PC-9 (cell line): ENCODE results near the gene LDLRAD3. TPM values are rescaled to one million over a fixed set of nuclear protein-coding genes. Genes with fewer than 3 reads are reported as not detected.

ENCODE experiments used
- BruUV-seq: library from RNA; stranded (reverse); fragments of 400-500 nt; replicated peaks from 2 replicates; lab custom pipeline; 2021; lab: Mats Ljungman, UMichigan
- CTCF ChIA-PET: fragments of 300-600 bp; sonication (Branson Sonifier 250); formaldehyde crosslinking; loops from one replicate; lab custom pipeline; 2022; ENCODE audit warnings: antibody characterized with exemption; lab: Charles Lee
- POLR2A ChIA-PET: fragments of 300-600 bp; sonication (Branson Sonifier 250); formaldehyde crosslinking; loops from one replicate; lab custom pipeline; 2022; ENCODE audit warnings: antibody characterized with exemption; ENCODE audit not compliant: unreplicated experiment; lab: Charles Lee
- DNase-seq, 2 experiments: peaks; one replicate each; pipeline versions ENCODE4 v3.0.0 to v3.0.0-alpha.2; 2015 to 2022; ENCODE audit warnings: mixed read lengths in 1 of 2
- H2AFZ ChIP-seq: fragments of 200-600 bp; sonication (generic); 2 replicates; pipeline ENCODE4 v1.8.1; 2017; ENCODE audit warnings: antibody characterized with exemption
- H3F3A ChIP-seq: fragments of 200-600 bp; sonication (generic); 2 replicates; pipeline ENCODE4 v1.8.1; 2017; ENCODE audit warnings: antibody characterized with exemption, mild to moderate bottlenecking, low read depth; ENCODE audit not compliant: insufficient read depth
- H3K27ac ChIP-seq: fragments of 200-600 bp; sonication (generic); 2 replicates; pipeline ENCODE4 v1.6.1; 2016; ENCODE audit warnings: mixed run types
- H3K27me3 ChIP-seq: fragments of 200-600 bp; sonication (generic); 2 replicates; pipeline ENCODE4 v1.6.1; 2016; ENCODE audit warnings: low read depth, mixed run types; ENCODE audit not compliant: insufficient read depth
- H3K36me3 ChIP-seq: fragments of 200-600 bp; sonication (generic); 2 replicates; pipeline ENCODE4 v1.6.1; 2016; ENCODE audit warnings: low read depth, mixed run types
- H3K4me1 ChIP-seq: fragments of 200-600 bp; sonication (generic); replicated peaks from 2 replicates; pipeline ENCODE4 v1.6.1; 2016; ENCODE audit warnings: mixed run types; ENCODE audit not compliant: insufficient read depth
- H3K4me2 ChIP-seq: fragments of 200-600 bp; sonication (generic); 2 replicates; pipeline ENCODE4 v1.6.1; 2017; ENCODE audit warnings: mixed run types
- H3K4me3 ChIP-seq: fragments of 200-600 bp; sonication (generic); 2 replicates; pipeline ENCODE4 v1.6.1; 2016; ENCODE audit warnings: mixed run types
- H3K79me2 ChIP-seq: fragments of 200-600 bp; sonication (generic); 2 replicates; pipeline ENCODE4 v1.6.1; 2017; ENCODE audit warnings: low read depth, mixed run types
- H3K9me2 ChIP-seq: fragments of 200-600 bp; sonication (generic); 2 replicates; pipeline ENCODE4 v1.8.1; 2017; ENCODE audit warnings: mild to moderate bottlenecking; ENCODE audit not compliant: insufficient read depth
- H3K9me3 ChIP-seq: fragments of 200-600 bp; sonication (generic); 2 replicates; pipeline ENCODE4 v1.8.1; 2016; ENCODE audit warnings: low read depth; ENCODE audit not compliant: insufficient read depth
- H4K20me1 ChIP-seq: fragments of 200-600 bp; sonication (generic); 2 replicates; pipeline ENCODE4 v1.8.1; 2017; ENCODE audit not compliant: insufficient read depth
- CTCF ChIP-seq: fragments of 200-600 bp; sonication (generic); conservative IDR thresholded peaks from 2 replicates; pipeline ENCODE4 v1.6.1; 2017; ENCODE audit warnings: mixed run types, antibody characterized with exemption, mild to moderate bottlenecking, moderate library complexity
- EZH2 ChIP-seq: fragments of 200-600 bp; sonication (generic); IDR thresholded peaks from 2 replicates; pipeline ENCODE4 v1.8.0; 2017; ENCODE audit warnings: antibody characterized with exemption, low read depth
- intact Hi-C: fragments of 100-400 bp; cut with micrococcal nuclease; formaldehyde crosslinking; loops from one replicate; pipeline ENCODE4 v1.10.0; 2022; ENCODE audit not compliant: unreplicated experiment
- total RNA-seq: library from RNA; stranded (reverse); gene quantifications from 2 replicates; pipeline ENCODE4 v1.2.3, GENCODE V29; 2021

LDLRAD3 gene
- total RNA-seq, 1 experiment from 2014 or later: 15.9 TPM

- CTCF ChIA-PET: interaction anchor here (0.6 kb wide), 2 partner anchors 12 to 750 kb away, joined by 4 to 6 read pairs; no protein-coding TSS in a partner anchor
- intact Hi-C loops: no loop called here
- Histone ChIP-seq H3K4me2 (no peak overlapping the region), H3K9me3 (no peaks in the 10 kb centered on the region), H3K36me3 (no peaks in the 10 kb centered on the region), H2AFZ (no peak overlapping the region), H3K9me2 (no peaks in the 10 kb centered on the region), H3K4me3 (no peak overlapping the region), H4K20me1 (no peaks in the 10 kb centered on the region), H3F3A (no peaks in the 10 kb centered on the region), H3K27ac (no peak overlapping the region), H3K27me3 (no peaks in the 10 kb centered on the region), H3K79me2 (no peaks in the 10 kb centered on the region), H3K4me1 (no peaks in the 10 kb centered on the region)
- TF ChIP-seq CTCF (no peak), EZH2 (no peak)
- DNase-seq: no peak
- POLR2A ChIA-PET: interaction anchor here (0.5 kb wide), 1 partner anchor 23 kb away, joined by 11 read pairs; no protein-coding TSS in a partner anchor
- BruUV-seq: no TSS peak
These were observed 144.6 kb downstream of the LDLRAD3 start for GRCh38 chr11:36088266-36088972.

DNA sequence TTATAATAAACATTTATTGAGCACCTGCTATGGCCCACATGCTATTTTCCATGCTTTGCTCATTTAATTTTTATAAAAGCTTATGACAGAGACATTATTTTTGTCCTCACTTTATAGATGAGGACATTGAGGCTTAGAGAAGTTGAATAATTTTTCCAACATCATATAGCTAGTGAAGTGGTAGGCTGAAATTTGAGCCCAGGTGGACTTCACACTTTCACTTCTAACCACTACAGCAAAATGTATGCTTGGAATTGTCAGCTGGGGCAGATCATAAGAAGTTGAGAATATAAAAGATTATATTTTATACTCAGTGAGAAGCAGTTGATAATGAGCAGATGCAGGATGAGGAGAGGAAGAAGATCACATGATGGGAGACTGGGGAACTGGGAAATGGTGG lies 146.1 kb downstream of the LDLRAD3 start:
- no peaks in the 10 kb centered on the region for H3K9me3 ChIP-seq
- H3K79me2 ChIP-seq: no peaks in the 10 kb centered on the region
- no peak for DNase-seq
- H3K4me1 ChIP-seq: no peaks in the 10 kb centered on the region
- no peak overlapping the region for H2AFZ ChIP-seq
- no peak overlapping the region for H3K4me2 ChIP-seq
- H3K27me3 ChIP-seq: no peaks in the 10 kb centered on the region
- intact Hi-C loops: no loop called here
- H3K27ac ChIP-seq: no peak overlapping the region
- TF ChIP-seq CTCF (no peak), EZH2 (no peak)
- no peak overlapping the region for H3K4me3 ChIP-seq
- no peaks in the 10 kb centered on the region for H4K20me1 ChIP-seq
- CTCF ChIA-PET: no interaction called here
- POLR2A ChIA-PET: no interaction called here
- BruUV-seq: no TSS peak
- H3K9me2 ChIP-seq: no peaks in the 10 kb centered on the region
- no peaks in the 10 kb centered on the region for H3F3A ChIP-seq
- no peaks in the 10 kb centered on the region for H3K36me3 ChIP-seq

GRCh38 chr11:36090356-36091109 lies 146.7 kb downstream of the LDLRAD3 start:
- H3K9me2 ChIP-seq: no peaks in the 10 kb centered on the region
- H3K27ac ChIP-seq: no peak overlapping the region
- no peak for DNase-seq
- H3K36me3 ChIP-seq: no peaks in the 10 kb centered on the region
- CTCF ChIA-PET: no interaction called here
- POLR2A ChIA-PET: no interaction called here
- TF ChIP-seq CTCF (no peak), EZH2 (no peak)
- no peaks in the 10 kb centered on the region for H3K27me3 ChIP-seq
- intact Hi-C loops: no loop called here
- H3K4me2 ChIP-seq: no peak overlapping the region
- H3K9me3 ChIP-seq: no peaks in the 10 kb centered on the region
- no peak overlapping the region for H3K4me3 ChIP-seq
- H3F3A ChIP-seq: no peaks in the 10 kb centered on the region
- H2AFZ ChIP-seq: no peak overlapping the region
- H4K20me1 ChIP-seq: no peaks in the 10 kb centered on the region
- H3K79me2 ChIP-seq: no peaks in the 10 kb centered on the region
- no peaks in the 10 kb centered on the region for H3K4me1 ChIP-seq
- no TSS peak for BruUV-seq
